Esophagus muscularis mucosa (tissue), 4 donors: ENCODE measurements around the gene SLC6A18.

Experiments
- EP300 ChIP-seq: sonication (generic); formaldehyde crosslinking; IDR thresholded peaks from one replicate; pipeline ENCODE4 v1.6.1; 2017; ENCODE audit warnings: antibody characterized with exemption
- POLR2A ChIP-seq: fragments of 450-650 bp; IDR thresholded peaks from one replicate; pipeline ENCODE4 v1.6.1; 2017; ENCODE audit warnings: antibody characterized with exemption, moderate library complexity, mild to moderate bottlenecking, low read depth
- TF ChIP-seq, protein P1 (sequence below), 3 experiments: fragments of 200-600 bp in 2 of 3; fragments of 450-650 bp in 1 of 3; sonication (generic) in 2 of 3; IDR thresholded peaks; one replicate each; pipeline ENCODE4 v1.5.1; 2017 to 2019; ENCODE audit warnings: antibody characterized with exemption in 3 of 3, mild to moderate bottlenecking in 2 of 3, moderate library complexity in 1 of 3

DNA sequence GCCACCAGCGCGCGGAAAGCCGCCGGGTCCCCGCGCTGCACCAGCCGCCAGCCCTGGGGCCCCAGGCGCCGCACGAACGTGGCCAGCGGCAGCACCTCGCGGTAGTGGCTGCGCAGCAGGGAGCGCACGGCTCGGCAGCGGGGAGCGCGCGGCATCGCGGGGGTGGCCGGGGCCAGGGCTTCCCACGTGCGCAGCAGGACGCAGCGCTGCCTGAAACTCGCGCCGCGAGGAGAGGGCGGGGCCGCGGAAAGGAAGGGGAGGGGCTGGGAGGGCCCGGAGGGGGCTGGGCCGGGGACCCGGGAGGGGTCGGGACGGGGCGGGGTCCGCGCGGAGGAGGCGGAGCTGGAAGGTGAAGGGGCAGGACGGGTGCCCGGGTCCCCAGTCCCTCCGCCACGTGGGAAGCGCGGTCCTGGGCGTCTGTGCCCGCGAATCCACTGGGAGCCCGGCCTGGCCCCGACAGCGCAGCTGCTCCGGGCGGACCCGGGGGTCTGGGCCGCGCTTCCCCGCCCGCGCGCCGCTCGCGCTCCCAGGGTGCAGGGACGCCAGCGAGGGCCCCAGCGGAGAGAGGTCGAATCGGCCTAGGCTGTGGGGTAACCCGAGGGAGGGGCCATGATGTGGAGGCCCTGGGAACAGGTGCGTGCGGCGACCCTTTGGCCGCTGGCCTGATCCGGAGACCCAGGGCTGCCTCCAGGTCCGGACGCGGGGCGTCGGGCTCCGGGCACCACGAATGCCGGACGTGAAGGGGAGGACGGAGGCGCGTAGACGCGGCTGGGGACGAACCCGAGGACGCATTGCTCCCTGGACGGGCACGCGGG is 69.9 kb downstream of the SLC6A18 start, which contains the start of gene TERT:
- TF ChIP-seq, protein P1, sequence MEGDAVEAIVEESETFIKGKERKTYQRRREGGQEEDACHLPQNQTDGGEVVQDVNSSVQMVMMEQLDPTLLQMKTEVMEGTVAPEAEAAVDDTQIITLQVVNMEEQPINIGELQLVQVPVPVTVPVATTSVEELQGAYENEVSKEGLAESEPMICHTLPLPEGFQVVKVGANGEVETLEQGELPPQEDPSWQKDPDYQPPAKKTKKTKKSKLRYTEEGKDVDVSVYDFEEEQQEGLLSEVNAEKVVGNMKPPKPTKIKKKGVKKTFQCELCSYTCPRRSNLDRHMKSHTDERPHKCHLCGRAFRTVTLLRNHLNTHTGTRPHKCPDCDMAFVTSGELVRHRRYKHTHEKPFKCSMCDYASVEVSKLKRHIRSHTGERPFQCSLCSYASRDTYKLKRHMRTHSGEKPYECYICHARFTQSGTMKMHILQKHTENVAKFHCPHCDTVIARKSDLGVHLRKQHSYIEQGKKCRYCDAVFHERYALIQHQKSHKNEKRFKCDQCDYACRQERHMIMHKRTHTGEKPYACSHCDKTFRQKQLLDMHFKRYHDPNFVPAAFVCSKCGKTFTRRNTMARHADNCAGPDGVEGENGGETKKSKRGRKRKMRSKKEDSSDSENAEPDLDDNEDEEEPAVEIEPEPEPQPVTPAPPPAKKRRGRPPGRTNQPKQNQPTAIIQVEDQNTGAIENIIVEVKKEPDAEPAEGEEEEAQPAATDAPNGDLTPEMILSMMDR (IDR thresholded peaks at IDR 0.05), result no peak
- no peak for TF ChIP-seq POLR2A
- no peak for TF ChIP-seq EP300
